ENCODE measurements around the gene METTL23.

DNA sequence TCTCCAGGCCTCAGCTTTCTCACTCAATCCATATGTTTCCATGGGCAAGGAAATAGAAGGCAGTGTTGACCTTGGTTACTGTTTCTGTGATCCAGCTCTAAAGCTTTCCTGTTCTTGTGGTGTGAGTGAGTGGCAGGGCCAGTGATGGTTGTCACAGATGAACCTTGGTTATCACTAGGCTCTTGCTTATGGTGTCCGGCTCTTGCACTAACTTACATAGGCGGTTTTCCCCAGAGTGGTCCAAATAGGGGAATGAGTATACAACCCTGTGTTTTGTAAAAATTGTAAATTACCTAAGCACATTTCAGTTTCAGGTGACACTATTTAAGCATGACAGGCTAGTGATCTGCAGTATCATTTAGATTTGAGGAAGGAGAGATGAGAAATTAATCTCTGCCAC is 18.1 kb downstream of the METTL23 start:
- TF ChIP-seq, protein P1, sequence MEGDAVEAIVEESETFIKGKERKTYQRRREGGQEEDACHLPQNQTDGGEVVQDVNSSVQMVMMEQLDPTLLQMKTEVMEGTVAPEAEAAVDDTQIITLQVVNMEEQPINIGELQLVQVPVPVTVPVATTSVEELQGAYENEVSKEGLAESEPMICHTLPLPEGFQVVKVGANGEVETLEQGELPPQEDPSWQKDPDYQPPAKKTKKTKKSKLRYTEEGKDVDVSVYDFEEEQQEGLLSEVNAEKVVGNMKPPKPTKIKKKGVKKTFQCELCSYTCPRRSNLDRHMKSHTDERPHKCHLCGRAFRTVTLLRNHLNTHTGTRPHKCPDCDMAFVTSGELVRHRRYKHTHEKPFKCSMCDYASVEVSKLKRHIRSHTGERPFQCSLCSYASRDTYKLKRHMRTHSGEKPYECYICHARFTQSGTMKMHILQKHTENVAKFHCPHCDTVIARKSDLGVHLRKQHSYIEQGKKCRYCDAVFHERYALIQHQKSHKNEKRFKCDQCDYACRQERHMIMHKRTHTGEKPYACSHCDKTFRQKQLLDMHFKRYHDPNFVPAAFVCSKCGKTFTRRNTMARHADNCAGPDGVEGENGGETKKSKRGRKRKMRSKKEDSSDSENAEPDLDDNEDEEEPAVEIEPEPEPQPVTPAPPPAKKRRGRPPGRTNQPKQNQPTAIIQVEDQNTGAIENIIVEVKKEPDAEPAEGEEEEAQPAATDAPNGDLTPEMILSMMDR (IDR thresholded peaks at IDR 0.05) = no peak
- TF ChIP-seq EP300 (IDR thresholded peaks at IDR 0.05) = no peak
